ENCODE data around the gene FAM32A. TPM values are rescaled to one million over a fixed set of nuclear protein-coding genes. Genes with fewer than 3 reads are reported as not detected.

FAM32A gene
- total RNA-seq, 1 experiment from 2014 or later = 44.6 TPM

DNA sequence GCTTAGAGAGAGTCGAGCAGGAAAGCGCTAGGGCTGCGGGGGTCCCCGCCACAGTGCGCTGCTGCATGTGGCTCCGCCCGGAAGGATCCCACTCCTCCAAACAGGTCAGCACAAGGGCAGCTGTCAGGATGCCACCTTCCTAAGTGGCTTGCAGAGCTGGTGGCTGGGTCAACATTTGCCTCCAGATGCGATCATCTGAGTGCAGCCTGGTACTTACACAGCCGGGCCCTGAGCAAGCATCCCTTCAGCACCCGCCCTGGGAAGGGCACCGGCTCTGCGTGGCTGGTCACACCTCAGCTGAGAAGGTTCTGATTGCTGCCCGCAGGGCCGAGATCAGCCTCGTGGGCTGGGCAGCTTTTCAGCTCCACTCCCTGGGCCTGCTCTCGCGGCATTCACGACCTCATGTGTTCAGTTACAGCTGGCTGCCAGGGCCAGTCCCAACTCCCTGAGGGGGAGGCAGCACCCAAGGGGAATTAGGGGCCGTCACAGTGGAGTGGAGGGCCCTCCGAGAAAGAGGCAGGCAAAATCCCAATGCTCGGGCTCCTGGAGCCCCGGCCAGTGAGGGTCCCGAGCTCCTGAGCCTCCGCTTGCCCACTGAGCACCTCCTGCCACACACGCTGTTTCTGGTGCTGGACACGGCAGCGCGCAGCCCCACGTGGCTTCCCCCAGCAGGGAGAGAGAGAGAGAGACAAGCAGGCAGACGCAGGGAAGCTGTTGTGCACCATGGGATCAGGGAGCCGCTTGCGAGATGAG lies 39.3 kb downstream of the FAM32A start:
- intact Hi-C loops (cut with micrococcal nuclease; ENCODE audit: unreplicated experiment) = no loop called here
- Histone ChIP-seq H3K27ac (ENCODE audit: low read length) (no peak overlapping the region), H3K27me3 (ENCODE audit: control insufficient read depth, insufficient read depth, low read length) (no peaks in the 10 kb centered on the region), H3K4me3 (ENCODE audit: low read depth in 2 of 2, low read length in 2 of 2) (no peak overlapping the region), H3K4me1 (ENCODE audit: control insufficient read depth, insufficient read depth, low read length) (no peaks in the 10 kb centered on the region), H3K36me3 (ENCODE audit: control insufficient read depth, insufficient read depth, low read length) (peaks cover 4% of the 10 kb centered on the region; the same call in 1 of the 2 replicates), H3K9me3 (ENCODE audit: control insufficient read depth, insufficient read depth, low read depth, low read length) (peaks cover 8% of the 10 kb centered on the region; the same call in 1 of the 2 replicates)
- DNase-seq (ENCODE audit: low read depth, low spot score) (no peak), ATAC-seq (no peak)
- CTCF ChIA-PET = interaction anchor here (0.6 kb wide), 1 partner anchor 73 kb away, joined by 7 read pairs; no protein-coding TSS in a partner anchor
- in situ Hi-C loops (cut with HindIII; ENCODE audit: low pct_unique_long_range_greater_than_20kb, low sequenced_read_pairs) = no loop called here
- no TSS peak for BruUV-seq (replicated peaks)
- TF ChIP-seq, protein P1, sequence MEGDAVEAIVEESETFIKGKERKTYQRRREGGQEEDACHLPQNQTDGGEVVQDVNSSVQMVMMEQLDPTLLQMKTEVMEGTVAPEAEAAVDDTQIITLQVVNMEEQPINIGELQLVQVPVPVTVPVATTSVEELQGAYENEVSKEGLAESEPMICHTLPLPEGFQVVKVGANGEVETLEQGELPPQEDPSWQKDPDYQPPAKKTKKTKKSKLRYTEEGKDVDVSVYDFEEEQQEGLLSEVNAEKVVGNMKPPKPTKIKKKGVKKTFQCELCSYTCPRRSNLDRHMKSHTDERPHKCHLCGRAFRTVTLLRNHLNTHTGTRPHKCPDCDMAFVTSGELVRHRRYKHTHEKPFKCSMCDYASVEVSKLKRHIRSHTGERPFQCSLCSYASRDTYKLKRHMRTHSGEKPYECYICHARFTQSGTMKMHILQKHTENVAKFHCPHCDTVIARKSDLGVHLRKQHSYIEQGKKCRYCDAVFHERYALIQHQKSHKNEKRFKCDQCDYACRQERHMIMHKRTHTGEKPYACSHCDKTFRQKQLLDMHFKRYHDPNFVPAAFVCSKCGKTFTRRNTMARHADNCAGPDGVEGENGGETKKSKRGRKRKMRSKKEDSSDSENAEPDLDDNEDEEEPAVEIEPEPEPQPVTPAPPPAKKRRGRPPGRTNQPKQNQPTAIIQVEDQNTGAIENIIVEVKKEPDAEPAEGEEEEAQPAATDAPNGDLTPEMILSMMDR (IDR thresholded peaks at IDR 0.05) = no peak
- TF ChIP-seq TCF7L2 (IDR thresholded peaks at IDR 0.05; ENCODE audit: low read depth, low read length) = no peak
- TF ChIP-seq POLR2AphosphoS5 (IDR thresholded peaks at IDR 0.05; ENCODE audit: low read depth, low read length) = no peak
- TF ChIP-seq SIN3A (IDR thresholded peaks at IDR 0.05; ENCODE audit: borderline replicate concordance, insufficient read depth, low read depth, low read length) = no peak
- TF ChIP-seq, protein P2, sequence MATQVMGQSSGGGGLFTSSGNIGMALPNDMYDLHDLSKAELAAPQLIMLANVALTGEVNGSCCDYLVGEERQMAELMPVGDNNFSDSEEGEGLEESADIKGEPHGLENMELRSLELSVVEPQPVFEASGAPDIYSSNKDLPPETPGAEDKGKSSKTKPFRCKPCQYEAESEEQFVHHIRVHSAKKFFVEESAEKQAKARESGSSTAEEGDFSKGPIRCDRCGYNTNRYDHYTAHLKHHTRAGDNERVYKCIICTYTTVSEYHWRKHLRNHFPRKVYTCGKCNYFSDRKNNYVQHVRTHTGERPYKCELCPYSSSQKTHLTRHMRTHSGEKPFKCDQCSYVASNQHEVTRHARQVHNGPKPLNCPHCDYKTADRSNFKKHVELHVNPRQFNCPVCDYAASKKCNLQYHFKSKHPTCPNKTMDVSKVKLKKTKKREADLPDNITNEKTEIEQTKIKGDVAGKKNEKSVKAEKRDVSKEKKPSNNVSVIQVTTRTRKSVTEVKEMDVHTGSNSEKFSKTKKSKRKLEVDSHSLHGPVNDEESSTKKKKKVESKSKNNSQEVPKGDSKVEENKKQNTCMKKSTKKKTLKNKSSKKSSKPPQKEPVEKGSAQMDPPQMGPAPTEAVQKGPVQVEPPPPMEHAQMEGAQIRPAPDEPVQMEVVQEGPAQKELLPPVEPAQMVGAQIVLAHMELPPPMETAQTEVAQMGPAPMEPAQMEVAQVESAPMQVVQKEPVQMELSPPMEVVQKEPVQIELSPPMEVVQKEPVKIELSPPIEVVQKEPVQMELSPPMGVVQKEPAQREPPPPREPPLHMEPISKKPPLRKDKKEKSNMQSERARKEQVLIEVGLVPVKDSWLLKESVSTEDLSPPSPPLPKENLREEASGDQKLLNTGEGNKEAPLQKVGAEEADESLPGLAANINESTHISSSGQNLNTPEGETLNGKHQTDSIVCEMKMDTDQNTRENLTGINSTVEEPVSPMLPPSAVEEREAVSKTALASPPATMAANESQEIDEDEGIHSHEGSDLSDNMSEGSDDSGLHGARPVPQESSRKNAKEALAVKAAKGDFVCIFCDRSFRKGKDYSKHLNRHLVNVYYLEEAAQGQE (IDR thresholded peaks at IDR 0.05; ENCODE audit: insufficient read depth in 1 of 2, low read depth in 2 of 2, low read length in 1 of 2) = no peak
- POLR2A ChIA-PET = no interaction called here

DNA sequence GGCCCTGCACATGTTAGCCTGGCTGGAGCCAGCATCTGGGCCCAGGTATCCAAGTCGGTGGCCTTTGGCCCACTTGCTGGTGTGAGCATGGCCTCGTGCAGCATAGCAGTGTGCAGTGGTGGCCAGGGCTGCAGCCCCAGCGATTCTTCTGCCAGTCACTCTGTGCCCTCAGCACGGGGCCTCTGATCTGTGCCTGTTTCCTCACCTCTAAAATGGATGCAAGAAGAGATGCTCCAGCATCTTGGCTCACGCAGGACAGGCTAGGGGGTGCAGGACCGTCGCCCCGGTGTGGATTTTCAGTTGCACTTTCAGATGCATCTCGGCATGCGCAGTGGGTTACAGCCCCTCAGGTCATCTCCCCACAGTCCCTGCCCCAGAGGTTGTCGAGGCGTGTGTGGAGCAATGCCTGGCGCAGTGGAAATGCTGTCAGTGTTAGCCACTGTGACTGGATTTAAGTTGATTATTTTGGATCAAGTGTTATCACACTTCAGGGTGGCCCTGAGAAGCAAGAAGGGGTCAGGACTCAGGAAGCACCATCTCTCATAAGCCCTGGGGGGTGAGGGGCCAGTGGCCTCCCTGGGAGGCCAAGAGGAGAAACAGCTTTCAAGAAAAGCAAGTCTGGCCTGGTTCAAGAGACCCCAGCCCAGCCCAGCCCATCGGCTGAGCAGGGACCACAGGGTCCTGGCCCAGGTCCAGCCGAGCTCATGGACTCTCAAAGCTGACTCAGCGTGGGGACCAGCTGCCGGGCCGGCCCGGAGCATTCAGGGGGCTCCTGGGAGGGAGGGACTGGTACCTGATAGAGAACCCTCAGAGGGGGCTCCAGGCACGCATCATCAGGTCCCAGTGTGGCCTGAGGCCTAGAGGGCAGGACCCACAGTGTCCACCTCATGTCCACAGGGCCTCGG lies 40.3 kb downstream of the FAM32A start:
- Histone ChIP-seq H3K4me3 (ENCODE audit: low read depth in 2 of 2, low read length in 2 of 2) (no peak overlapping the region), H3K36me3 (ENCODE audit: control insufficient read depth, insufficient read depth, low read length) (peaks cover 4% of the 10 kb centered on the region; the same call in 1 of the 2 replicates), H3K9me3 (ENCODE audit: control insufficient read depth, insufficient read depth, low read depth, low read length) (peaks cover 5% of the 10 kb centered on the region; the same call in 1 of the 2 replicates), H3K27ac (ENCODE audit: low read length) (no peak overlapping the region), H3K4me1 (ENCODE audit: control insufficient read depth, insufficient read depth, low read length) (no peaks in the 10 kb centered on the region), H3K27me3 (ENCODE audit: control insufficient read depth, insufficient read depth, low read length) (no peaks in the 10 kb centered on the region)
- CTCF ChIA-PET = no interaction called here
- in situ Hi-C loops (cut with HindIII; ENCODE audit: low pct_unique_long_range_greater_than_20kb, low sequenced_read_pairs) = no loop called here
- intact Hi-C loops (cut with micrococcal nuclease; ENCODE audit: unreplicated experiment) = no loop called here
- POLR2A ChIA-PET = no interaction called here
- TF ChIP-seq SIN3A (IDR thresholded peaks at IDR 0.05; ENCODE audit: borderline replicate concordance, insufficient read depth, low read depth, low read length) = no peak
- TF ChIP-seq, protein P2 (IDR thresholded peaks at IDR 0.05; ENCODE audit: insufficient read depth in 1 of 2, low read depth in 2 of 2, low read length in 1 of 2) = no peak
- no peak for TF ChIP-seq TCF7L2 (IDR thresholded peaks at IDR 0.05; ENCODE audit: low read depth, low read length)
- TF ChIP-seq POLR2AphosphoS5 (IDR thresholded peaks at IDR 0.05; ENCODE audit: low read depth, low read length) = no peak
- TF ChIP-seq, protein P1 (IDR thresholded peaks at IDR 0.05) = no peak
- no TSS peak for BruUV-seq (replicated peaks)
- no peak for ATAC-seq
- no peak for DNase-seq (ENCODE audit: low read depth, low spot score)
